Activated CD8-positive, alpha-beta T cell treated with anti-CD3 and anti-CD28 coated beads for 36 hours (primary cell): Measurements from ENCODE around the gene INS. TPM values are rescaled to one million over a fixed set of nuclear protein-coding genes. Genes with fewer than 3 reads are reported as not detected.
"Not testable (repeated sequence)": the region's sequence is repeated elsewhere in the genome, so short reads cannot be mapped to it uniquely, and the experiment has no call there.

ENCODE experiments used
- ATAC-seq: fragments of 200-7000 bp; cut with Tn5 transposase; one replicate; pipeline ENCODE4 v1.10.0; 2021; ENCODE audit warnings: mild to moderate bottlenecking, moderate library complexity
- CTCF ChIA-PET: fragments of 350-600 bp; sonication (Branson Sonifier 250); formaldehyde crosslinking; loops from one replicate; lab custom pipeline; 2021; ENCODE audit warnings: antibody characterized with exemption; lab: Charles Lee
- POLR2A ChIA-PET: fragments of 350-600 bp; sonication (Branson Sonifier 250); formaldehyde crosslinking; loops from one replicate; lab custom pipeline; 2021; ENCODE audit warnings: antibody characterized with exemption; lab: Charles Lee
- DNase-seq: peaks from one replicate; pipeline ENCODE4 v3.0.0-alpha.2; 2020
- H3K27ac Mint-ChIP-seq: one replicate; pipeline ENCODE4 v1.8.0; 2021; ENCODE audit warnings: mild to moderate bottlenecking, mixed read lengths
- H3K27me3 Mint-ChIP-seq: one replicate; pipeline ENCODE4 v1.8.0; 2021; ENCODE audit warnings: mixed read lengths
- H3K36me3 Mint-ChIP-seq: one replicate; pipeline ENCODE4 v1.8.0; 2021; ENCODE audit warnings: low read depth, mixed read lengths
- H3K4me1 Mint-ChIP-seq: one replicate; pipeline ENCODE4 v1.8.0; 2021; ENCODE audit warnings: low read depth, mixed read lengths
- H3K4me3 Mint-ChIP-seq: one replicate; pipeline ENCODE4 v1.8.0; 2021; ENCODE audit warnings: mild to moderate bottlenecking, moderate library complexity, mixed read lengths
- H3K9me3 Mint-ChIP-seq: one replicate; pipeline ENCODE4 v1.8.0; 2021; ENCODE audit warnings: mixed read lengths
- intact Hi-C: fragments of 100-400 bp; cut with micrococcal nuclease; formaldehyde crosslinking; loops from one replicate; pipeline ENCODE4 v1.10.0; 2022
- total RNA-seq, 2 experiments: library from RNA; stranded (reverse); gene quantifications; one replicate each; pipeline ENCODE4 v1.2.3, GENCODE V29; 2021
- TF ChIP-seq, protein P1 (sequence below): fragments of 200-600 bp; IDR thresholded peaks from one replicate; pipeline ENCODE4 v1.8.0; 2022; ENCODE audit warnings: antibody characterized with exemption, mild to moderate bottlenecking

Gene INS
- total RNA-seq, 2 experiments from 2014 or later = not detected

DNA sequence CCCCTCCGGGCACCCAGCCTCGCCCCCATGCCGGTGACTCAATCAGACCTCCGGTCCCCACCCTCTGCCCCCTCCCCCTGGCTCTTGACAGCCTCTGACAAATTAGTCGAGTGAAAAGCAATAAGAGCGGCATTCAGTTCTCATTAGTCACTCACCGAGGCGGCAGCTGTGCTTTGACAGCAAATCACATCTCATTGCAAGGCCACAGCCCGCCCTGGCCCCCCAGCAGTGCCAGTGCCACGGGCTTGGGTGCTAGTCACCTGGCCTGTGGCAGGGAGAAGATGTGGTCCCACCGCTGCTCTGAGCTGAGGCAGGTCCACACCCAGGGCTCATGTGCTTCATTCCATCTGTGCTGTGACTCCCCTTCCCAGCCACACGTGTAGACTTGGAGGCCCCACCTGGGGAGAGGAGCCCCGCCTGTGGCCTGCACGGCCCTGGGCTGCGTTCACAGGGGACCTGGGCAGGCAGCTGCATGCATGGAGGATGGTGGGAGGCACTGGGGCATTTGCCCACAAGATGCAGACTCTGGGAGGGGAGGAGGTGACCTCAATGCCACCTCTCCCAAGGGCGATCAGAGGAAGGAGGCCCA is 18.0 kb upstream of the INS start:
- intact Hi-C loops = no loop called here
- Mint-ChIP-seq H3K4me1 (no peaks in the 10 kb centered on the region), H3K4me3 (no peak overlapping the region), H3K27ac (no peak overlapping the region), H3K27me3 (no peaks in the 10 kb centered on the region), H3K36me3 (no peaks in the 10 kb centered on the region), H3K9me3 (no peaks in the 10 kb centered on the region)
- CTCF ChIA-PET = no interaction called here
- POLR2A ChIA-PET = no interaction called here
- ATAC-seq (no peak), DNase-seq (no peak)
- TF ChIP-seq, protein P1, sequence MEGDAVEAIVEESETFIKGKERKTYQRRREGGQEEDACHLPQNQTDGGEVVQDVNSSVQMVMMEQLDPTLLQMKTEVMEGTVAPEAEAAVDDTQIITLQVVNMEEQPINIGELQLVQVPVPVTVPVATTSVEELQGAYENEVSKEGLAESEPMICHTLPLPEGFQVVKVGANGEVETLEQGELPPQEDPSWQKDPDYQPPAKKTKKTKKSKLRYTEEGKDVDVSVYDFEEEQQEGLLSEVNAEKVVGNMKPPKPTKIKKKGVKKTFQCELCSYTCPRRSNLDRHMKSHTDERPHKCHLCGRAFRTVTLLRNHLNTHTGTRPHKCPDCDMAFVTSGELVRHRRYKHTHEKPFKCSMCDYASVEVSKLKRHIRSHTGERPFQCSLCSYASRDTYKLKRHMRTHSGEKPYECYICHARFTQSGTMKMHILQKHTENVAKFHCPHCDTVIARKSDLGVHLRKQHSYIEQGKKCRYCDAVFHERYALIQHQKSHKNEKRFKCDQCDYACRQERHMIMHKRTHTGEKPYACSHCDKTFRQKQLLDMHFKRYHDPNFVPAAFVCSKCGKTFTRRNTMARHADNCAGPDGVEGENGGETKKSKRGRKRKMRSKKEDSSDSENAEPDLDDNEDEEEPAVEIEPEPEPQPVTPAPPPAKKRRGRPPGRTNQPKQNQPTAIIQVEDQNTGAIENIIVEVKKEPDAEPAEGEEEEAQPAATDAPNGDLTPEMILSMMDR = no peak

GRCh38 chr11:2178055-2178773 is 17.2 kb upstream of the INS start:
- CTCF ChIA-PET, POLR2A ChIA-PET, H3K9me3 Mint-ChIP-seq, intact Hi-C loops, DNase-seq, H3K36me3 Mint-ChIP-seq, H3K4me1 Mint-ChIP-seq, H3K27me3 Mint-ChIP-seq, H3K4me3 Mint-ChIP-seq, ATAC-seq, H3K27ac Mint-ChIP-seq: not testable (repeated sequence)

DNA sequence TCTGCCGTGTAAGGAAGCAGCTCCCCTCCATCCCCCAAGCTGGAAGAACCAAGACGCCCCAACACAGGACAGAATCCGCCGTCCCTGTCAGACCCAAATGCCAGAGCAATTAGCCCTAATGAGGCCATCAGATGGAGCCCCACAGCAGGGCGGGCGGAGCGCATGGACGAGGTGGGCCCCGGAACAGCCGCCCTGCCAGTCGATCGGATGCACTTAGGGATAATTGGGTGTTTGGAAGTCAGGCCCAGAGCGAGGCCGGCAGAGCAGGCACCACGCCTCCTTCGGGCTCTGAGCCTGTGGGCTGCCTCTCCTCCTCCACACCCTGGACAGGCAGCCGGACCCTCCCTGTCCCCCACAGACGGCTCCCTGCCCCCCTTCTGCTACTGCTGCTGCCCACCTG is 16.1 kb upstream of the INS start:
- H3K27me3 Mint-ChIP-seq = no peaks in the 10 kb centered on the region
- no peaks in the 10 kb centered on the region for H3K36me3 Mint-ChIP-seq
- DNase-seq (no peak), ATAC-seq (no peak)
- no peak overlapping the region for H3K27ac Mint-ChIP-seq
- TF ChIP-seq, protein P1 = no peak
- intact Hi-C loops = no loop called here
- H3K9me3 Mint-ChIP-seq = no peaks in the 10 kb centered on the region
- POLR2A ChIA-PET = no interaction called here
- no peak overlapping the region for H3K4me3 Mint-ChIP-seq
- no peaks in the 10 kb centered on the region for H3K4me1 Mint-ChIP-seq
- CTCF ChIA-PET = no interaction called here

DNA sequence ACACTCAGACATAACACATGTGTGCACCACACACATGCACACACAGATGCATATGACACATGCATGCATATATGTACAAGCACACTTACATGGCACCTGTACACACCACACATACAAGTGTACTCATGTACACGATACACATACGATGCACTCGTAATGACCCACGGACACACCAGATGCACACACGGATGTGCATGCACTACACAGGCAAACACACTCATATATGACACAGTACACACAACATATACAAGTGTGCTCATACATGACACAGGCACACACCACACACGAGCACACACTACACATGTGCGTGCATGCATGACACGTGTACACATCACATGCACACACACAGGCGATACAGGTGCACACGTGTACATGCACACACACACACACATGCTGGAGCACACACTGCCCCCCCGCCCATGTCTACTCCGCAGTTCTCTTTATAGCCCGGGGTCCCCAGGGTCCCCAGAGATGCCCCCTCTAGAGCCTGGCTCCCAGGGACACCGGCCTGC is 15.4 kb upstream of the INS start:
- no peaks in the 10 kb centered on the region for H3K9me3 Mint-ChIP-seq
- DNase-seq = no peak
- no peaks in the 10 kb centered on the region for H3K36me3 Mint-ChIP-seq
- no peak for ATAC-seq
- no peak overlapping the region for H3K4me3 Mint-ChIP-seq
- no peaks in the 10 kb centered on the region for H3K4me1 Mint-ChIP-seq
- intact Hi-C loops = no loop called here
- TF ChIP-seq, protein P1 = no peak
- ChIA-PET CTCF (no interaction called here), POLR2A (no interaction called here)
- no peaks in the 10 kb centered on the region for H3K27me3 Mint-ChIP-seq
- H3K27ac Mint-ChIP-seq = no peak overlapping the region

DNA sequence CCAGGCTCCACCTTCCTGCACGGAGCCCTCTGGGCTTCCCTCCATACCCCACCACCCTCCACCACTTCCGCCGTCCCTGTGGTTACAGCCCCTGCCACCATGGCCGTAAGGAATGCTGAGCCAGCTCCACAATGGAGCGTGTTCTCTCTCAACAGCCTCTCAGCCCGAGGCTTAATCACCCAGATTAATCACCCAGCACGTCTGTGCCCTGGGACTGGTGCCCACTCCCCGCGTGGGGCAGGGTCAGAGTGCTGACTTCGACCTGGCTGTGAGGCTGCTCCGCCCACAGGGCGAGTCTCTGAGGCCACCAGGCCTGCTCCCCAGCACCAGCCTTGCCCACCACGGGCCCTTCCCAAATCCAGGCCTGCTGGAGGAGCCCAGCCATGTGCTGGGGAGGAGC is 14.7 kb upstream of the INS start:
- Mint-ChIP-seq H3K4me1 (no peaks in the 10 kb centered on the region), H3K4me3 (no peak overlapping the region), H3K36me3 (no peaks in the 10 kb centered on the region), H3K27me3 (no peaks in the 10 kb centered on the region), H3K27ac (no peak overlapping the region), H3K9me3 (no peaks in the 10 kb centered on the region)
- DNase-seq (no peak), ATAC-seq (no peak)
- ChIA-PET POLR2A (no interaction called here), CTCF (no interaction called here)
- intact Hi-C loops = no loop called here
- TF ChIP-seq, protein P1 = no peak
